T-cell (primary cell): ENCODE results near the gene LIMS1. TPM values are rescaled to one million over a fixed set of nuclear protein-coding genes. Genes with fewer than 3 reads are reported as not detected.

Experiments used
- ATAC-seq, 4 experiments: fragments of 200-7000 bp in 3 of 4; fragments of 150-1000 bp in 1 of 4; cut with Tn5 transposase; replicated peaks in 1 of 4; 1 replicate in 3 of 4; 2 replicates in 1 of 4; pipeline ENCODE4 v1.10.0; 2021; ENCODE audit warnings: moderate library complexity in 3 of 4, mild to moderate bottlenecking in 2 of 4, moderate number of reproducible peaks in 1 of 4
- CTCF ChIA-PET, 2 donors: fragments of 300-600 bp; sonication (Branson Sonifier 250); formaldehyde crosslinking; loops; one replicate each; lab custom pipeline; 2022; ENCODE audit warnings: antibody characterized with exemption in 2 of 2; lab: Charles Lee
- POLR2A ChIA-PET, 2 donors: fragments of 300-600 bp; sonication (Branson Sonifier 250); formaldehyde crosslinking; loops; one replicate each; lab custom pipeline; 2022; ENCODE audit warnings: antibody characterized with exemption in 2 of 2; lab: Charles Lee
- DNase-seq, 35 experiments: peaks; one replicate each; pipeline versions ENCODE4 v3.0.0 to v3.0.0-alpha.2; 2013 to 2023
- H3K27ac ChIP-seq: one replicate; pipeline ENCODE4 v1.5.1; 2013; ENCODE audit warnings: low read length
- H3K27me3 ChIP-seq, 2 experiments: replicated peaks in 1 of 2; 1 replicate in 1 of 2; 2 replicates in 1 of 2; pipeline versions ENCODE4 v1.6.1 to v1.7.0; 2013; ENCODE audit warnings: low read length in 1 of 2, mixed read lengths in 1 of 2; ENCODE audit not compliant: control insufficient read depth in 2 of 2, insufficient read depth in 2 of 2; ENCODE audit errors: extremely low read depth in 1 of 2
- H3K36me3 ChIP-seq, 2 donors: 1 replicate in 1 of 2; 2 replicates in 1 of 2; pipeline versions ENCODE4 v1.6.1 to v1.7.0; 2013; ENCODE audit warnings: low read length in 1 of 2; ENCODE audit not compliant: control insufficient read depth in 2 of 2, insufficient read depth in 1 of 2; ENCODE audit errors: extremely low read depth in 1 of 2
- H3K4me1 ChIP-seq, 2 experiments: 1 replicate in 1 of 2; 2 replicates in 1 of 2; pipeline versions ENCODE4 v1.6.1 to v1.7.0; 2013; ENCODE audit warnings: low read length in 2 of 2, mixed read lengths in 1 of 2; ENCODE audit not compliant: insufficient read depth in 2 of 2, control insufficient read depth in 1 of 2; ENCODE audit errors: extremely low read depth in 1 of 2
- H3K4me3 ChIP-seq, 2 donors: 1 replicate in 1 of 2; 2 replicates in 1 of 2; pipeline versions ENCODE4 v1.5.1 to v1.7.0; 2013; ENCODE audit warnings: mild to moderate bottlenecking in 2 of 2, low read length in 1 of 2, moderate library complexity in 1 of 2; ENCODE audit not compliant: control insufficient read depth in 1 of 2; ENCODE audit errors: extremely low read depth in 1 of 2
- H3K9me3 ChIP-seq: 2 replicates; pipeline ENCODE4 v1.7.0; 2013
- H3K27ac Mint-ChIP-seq, 2 donors: one replicate each; pipeline ENCODE4 v1.8.0; 2020 to 2021; ENCODE audit warnings: mild to moderate bottlenecking in 2 of 2, mixed read lengths in 2 of 2
- H3K27me3 Mint-ChIP-seq, 2 donors: one replicate each; pipeline ENCODE4 v1.8.0; 2021 to 2022; ENCODE audit warnings: mixed read lengths in 2 of 2
- H3K36me3 Mint-ChIP-seq: one replicate; pipeline ENCODE4 v1.8.0; 2021; ENCODE audit warnings: mixed read lengths
- H3K4me1 Mint-ChIP-seq, 3 donors: one replicate each; pipeline ENCODE4 v1.8.0; 2020 to 2022; ENCODE audit warnings: mixed read lengths in 3 of 3, mild to moderate bottlenecking in 1 of 3
- H3K4me3 Mint-ChIP-seq, 3 donors: one replicate each; pipeline ENCODE4 v1.8.0; 2020 to 2022; ENCODE audit warnings: mild to moderate bottlenecking in 3 of 3, mixed read lengths in 3 of 3, moderate library complexity in 3 of 3
- H3K9me3 Mint-ChIP-seq, 3 donors: one replicate each; pipeline ENCODE4 v1.8.0; 2020 to 2022; ENCODE audit warnings: mixed read lengths in 3 of 3
- WGBS: methylation state at CpG from one replicate; pipeline ENCODE4 v1.1.5; 2013; ENCODE audit warnings: missing lambda C conversion rate; ENCODE audit not compliant: insufficient coverage; 5-methylcytosine and 5-hydroxymethylcytosine counted together
- total RNA-seq, 35 experiments: library from RNA in 6 of 35; stranded (reverse) in 6 of 35; fragments of 120-200 nt in 1 of 35; gene quantifications; one replicate each; pipeline versions ENCODE4 v1.2.1 to v1.2.4 and lab custom pipeline; 2013 to 2026

The LIMS1 gene
- total RNA-seq, 5 donors from 2014 or later (not counting 1 experiment from before 2014, with no cell fraction given): 55.5 to 82.8 (median 56.9) TPM

GRCh38 chr2:108612514-108613183, 78.4 kb downstream of the LIMS1 start:
- Mint-ChIP-seq H3K4me3 (peak overlapping the region; percentile 52 to 66 (median 59)), H3K9me3 (no peaks in the 10 kb centered on the region), H3K36me3 (no peaks in the 10 kb centered on the region), H3K27me3 (no peaks in the 10 kb centered on the region), H3K27ac (peak overlapping the region; percentile 87 to 93), H3K4me1 (peaks cover 76 to 85% (median 80%) of the 10 kb centered on the region in 3 donors)
- Histone ChIP-seq H3K4me1 (peaks cover 14 to 67% of the 10 kb centered on the region in 2 experiments), H3K9me3 (no peaks in the 10 kb centered on the region), H3K36me3 (no peaks in the 10 kb centered on the region), H3K27me3 (no peaks in the 10 kb centered on the region), H3K4me3 (peak overlapping the region in 1 of 2 donors; percentile 37), H3K27ac (peak overlapping the region; percentile 94)
- POLR2A ChIA-PET: interaction anchor here in 1 of 2 donors (1.2 to 3.1 kb wide), 3 partner anchors 8 to 17 kb away, joined by 3 to 16 read pairs (median 5); no protein-coding TSS in a partner anchor
- CTCF ChIA-PET: interaction anchor here (0.7 to 3.8 kb wide), 8 partner anchors 8 to 36 kb away, joined by 3 to 29 read pairs (median 5); no protein-coding TSS in a partner anchor
- ATAC-seq (peak; percentile 68 to 85 (median 74)), DNase-seq (peak in 34 of 35 experiments; percentile 16 to 69 (median 42))
- WGBS: 23% methylated on average over 5 of the region's 10 CpGs

- CTCF ChIA-PET: interaction anchor here (0.7 to 3.8 kb wide), 5 partner anchors 7 to 24 kb away, joined by 3 to 29 read pairs (median 10); no protein-coding TSS in a partner anchor
- 100% methylated on average over 3 of the region's 9 CpGs for WGBS
- Histone ChIP-seq H3K27ac (peak overlapping the region; percentile 94), H3K4me1 (peaks cover 19 to 73% of the 10 kb centered on the region in 2 experiments), H3K36me3 (no peaks in the 10 kb centered on the region), H3K9me3 (no peaks in the 10 kb centered on the region), H3K27me3 (no peaks in the 10 kb centered on the region), H3K4me3 (no peak overlapping the region)
- H3K36me3 Mint-ChIP-seq: no peaks in the 10 kb centered on the region
- peak overlapping the region in 2 of 3 donors; percentile 25 to 26 for H3K4me3 Mint-ChIP-seq
- no peak for DNase-seq
- peaks cover 77 to 88% (median 86%) of the 10 kb centered on the region in 3 donors for H3K4me1 Mint-ChIP-seq
- peak overlapping the region; percentile 87 to 93 for H3K27ac Mint-ChIP-seq
- no peaks in the 10 kb centered on the region for H3K9me3 Mint-ChIP-seq
- POLR2A ChIA-PET: interaction anchor here (0.5 to 3.1 kb wide), 4 partner anchors 8 to 17 kb away, joined by 3 to 16 read pairs (median 5); no protein-coding TSS in a partner anchor
- no peak for ATAC-seq
- H3K27me3 Mint-ChIP-seq: no peaks in the 10 kb centered on the region
Observed at GRCh38 chr2:108613261-108614042, 79.2 kb downstream of the LIMS1 start.

GRCh38 chr2:108614043-108614545, 79.8 kb downstream of the LIMS1 start:
- POLR2A ChIA-PET: no interaction called here
- Mint-ChIP-seq H3K36me3 (no peaks in the 10 kb centered on the region), H3K9me3 (no peaks in the 10 kb centered on the region), H3K4me3 (peak overlapping the region in 2 of 3 donors; percentile 10 to 26), H3K4me1 (peaks cover 77 to 88% (median 86%) of the 10 kb centered on the region in 3 donors), H3K27me3 (no peaks in the 10 kb centered on the region), H3K27ac (peak overlapping the region; percentile 87 to 93)
- Histone ChIP-seq H3K4me1 (peaks cover 22 to 73% of the 10 kb centered on the region in 2 experiments), H3K9me3 (no peaks in the 10 kb centered on the region), H3K36me3 (no peaks in the 10 kb centered on the region), H3K4me3 (no peak overlapping the region), H3K27ac (peak overlapping the region; percentile 94), H3K27me3 (no peaks in the 10 kb centered on the region)
- CTCF ChIA-PET: interaction anchor here (0.6 to 3.8 kb wide), 5 partner anchors 20 to 139 kb away, joined by 5 to 29 read pairs (median 10); no protein-coding TSS in a partner anchor
- ATAC-seq: no peak
- DNase-seq: no peak
- 98% methylated on average over 8 of the region's 8 CpGs for WGBS

GRCh38 chr2:108614659-108615058, 80.4 kb downstream of the LIMS1 start:
- Mint-ChIP-seq H3K4me1 (peaks cover 77 to 89% (median 87%) of the 10 kb centered on the region in 3 donors), H3K27me3 (no peaks in the 10 kb centered on the region), H3K9me3 (no peaks in the 10 kb centered on the region), H3K27ac (peak overlapping the region; percentile 87 to 93), H3K36me3 (no peaks in the 10 kb centered on the region), H3K4me3 (peak overlapping the region; percentile 11 to 32 (median 26))
- no peak for DNase-seq
- peaks cover 25 to 73% of the 10 kb centered on the region in 2 experiments for H3K4me1 ChIP-seq
- H3K9me3 ChIP-seq: no peaks in the 10 kb centered on the region
- H3K27ac ChIP-seq: peak overlapping the region; percentile 94
- CTCF ChIA-PET: interaction anchor here (0.6 to 2.0 kb wide), 5 partner anchors 16 to 138 kb away, joined by 3 to 12 read pairs (median 5); no protein-coding TSS in a partner anchor
- H3K36me3 ChIP-seq: no peaks in the 10 kb centered on the region
- no peak overlapping the region for H3K4me3 ChIP-seq
- ATAC-seq: no peak
- H3K27me3 ChIP-seq: no peaks in the 10 kb centered on the region
- POLR2A ChIA-PET: no interaction called here
- WGBS: no CpG with 5 or more reads among the region's 4 CpGs

GRCh38 chr2:108615480-108616090, 81.3 kb downstream of the LIMS1 start:
- Histone ChIP-seq H3K4me1 (peaks cover 35 to 76% of the 10 kb centered on the region in 2 experiments), H3K27me3 (no peaks in the 10 kb centered on the region), H3K9me3 (no peaks in the 10 kb centered on the region), H3K27ac (peak overlapping the region; percentile 94), H3K4me3 (no peak overlapping the region), H3K36me3 (no peaks in the 10 kb centered on the region)
- H3K9me3 Mint-ChIP-seq: no peaks in the 10 kb centered on the region
- peak overlapping the region; percentile 64 to 93 for H3K27ac Mint-ChIP-seq
- no peaks in the 10 kb centered on the region for H3K27me3 Mint-ChIP-seq
- ATAC-seq (no peak), DNase-seq (peak in 1 of 35 experiments; percentile 55)
- peaks cover 81 to 93% (median 93%) of the 10 kb centered on the region in 3 donors for H3K4me1 Mint-ChIP-seq
- no CpG with 5 or more reads among the region's 2 CpGs for WGBS
- H3K4me3 Mint-ChIP-seq: peak overlapping the region in 2 of 3 donors; percentile 14 to 32
- no peaks in the 10 kb centered on the region for H3K36me3 Mint-ChIP-seq
- CTCF ChIA-PET: interaction anchor here (0.7 to 2.3 kb wide), 6 partner anchors 15 to 21 kb away, joined by 3 to 17 read pairs (median 8); no protein-coding TSS in a partner anchor
- POLR2A ChIA-PET: interaction anchor here in 1 of 2 donors (0.5 to 1.1 kb wide), 2 partner anchors 10 to 178 kb away, joined by 3 read pairs; no protein-coding TSS in a partner anchor
